Measurements from ENCODE around the gene RADIL. TPM values are rescaled to one million over a fixed set of nuclear protein-coding genes. Genes with fewer than 3 reads are reported as not detected.

Gene RADIL, protein sequence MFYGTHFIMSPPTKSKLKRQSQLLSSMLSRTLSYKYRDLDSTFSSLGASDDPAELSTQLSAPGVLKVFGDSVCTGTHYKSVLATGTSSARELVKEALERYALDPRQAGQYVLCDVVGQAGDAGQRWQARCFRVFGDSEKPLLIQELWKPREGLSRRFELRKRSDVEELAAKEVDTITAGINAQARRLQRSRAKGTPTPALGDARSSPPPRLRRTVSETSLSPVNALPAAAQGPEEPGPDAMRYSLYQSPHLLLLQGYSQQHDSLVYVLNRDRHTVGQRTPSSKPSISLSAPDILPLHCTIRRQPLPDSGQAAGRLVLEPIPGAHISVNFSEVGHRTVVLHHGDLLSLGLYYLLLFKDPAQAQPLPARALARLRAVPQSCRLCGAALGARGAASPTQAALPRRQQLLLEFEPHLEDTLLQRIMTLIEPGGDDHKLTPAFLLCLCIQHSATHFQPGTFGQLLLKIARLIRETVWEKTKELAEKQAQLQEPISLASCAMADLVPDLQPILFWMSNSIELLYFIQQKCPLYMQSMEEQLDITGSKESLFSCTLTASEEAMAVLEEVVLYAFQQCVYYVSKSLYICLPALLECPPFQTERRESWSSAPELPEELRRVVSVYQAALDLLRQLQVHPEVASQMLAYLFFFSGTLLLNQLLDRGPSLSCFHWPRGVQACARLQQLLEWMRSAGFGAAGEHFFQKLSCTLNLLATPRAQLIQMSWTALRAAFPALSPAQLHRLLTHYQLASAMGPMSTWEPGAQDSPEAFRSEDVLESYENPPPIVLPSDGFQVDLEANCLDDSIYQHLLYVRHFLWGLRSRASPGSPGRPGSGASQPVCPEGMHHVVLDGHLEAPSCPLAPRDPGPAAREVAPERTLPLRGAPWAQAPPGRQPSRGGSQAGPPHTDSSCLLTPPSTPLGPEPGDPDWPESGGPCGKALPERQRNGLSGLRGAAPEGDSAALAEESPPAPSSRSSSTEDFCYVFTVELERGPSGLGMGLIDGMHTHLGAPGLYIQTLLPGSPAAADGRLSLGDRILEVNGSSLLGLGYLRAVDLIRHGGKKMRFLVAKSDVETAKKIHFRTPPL
- total RNA-seq (10 to 100 TPM in 1 of 2 donors, 1 to 10 TPM in 1; 4.0 to 11.0 TPM), polyA plus RNA-seq (10 to 100 TPM in 1 of 2 donors, under 1 TPM in 1; 0.25 to 15.0 TPM)
- long read RNA-seq, donor 1, partial matches to known transcripts = 2 of 6 reads
- long read RNA-seq, donor 1, other reads (novel, unspliced or antisense) = 3 of 6 reads
- long read RNA-seq, donor 2, partial matches to known transcripts = 3 of 5 reads
- long read RNA-seq, donor 2, other reads (novel, unspliced or antisense) = 2 of 5 reads

- 4% methylated on average over 47 to 72 of the region's 72 CpGs for WGBS, 2 donors
- Histone ChIP-seq H3K9me3 (ENCODE audit: control insufficient read depth, low read length) (no peaks in the 10 kb centered on the region), H3K4me3 (ENCODE audit: low read length in 2 of 2) (peak within 1 kb of the TSS; percentile 74 to 85), H3K4me1 (ENCODE audit: control insufficient read depth in 1 of 2, insufficient read depth in 2 of 2, low read length in 2 of 2) (peaks cover 0 to 1% of the 10 kb centered on the region in 2 donors), H3K27ac (ENCODE audit: low read depth in 1 of 2, low read length in 2 of 2) (peak within 1 kb of the TSS; percentile 11 to 29), H3K36me3 (ENCODE audit: control insufficient read depth in 1 of 2, insufficient read depth in 2 of 2, low read length in 1 of 2) (no peaks in the 10 kb centered on the region), H3K27me3 (ENCODE audit: control insufficient read depth in 1 of 2, insufficient read depth in 2 of 2, low read length in 1 of 2) (no peaks in the 10 kb centered on the region)
- ATAC-seq (ENCODE audit: low FRiP score) = peak; percentile 93
- peak; percentile 95 to 98 for DNase-seq
- intact Hi-C loops (cut with DNase I) = loop anchor here (2.0 to 5.0 kb wide), 2 partner anchors 85 to 86 kb away; no protein-coding TSS in a partner anchor
Measured at GRCh38 chr7:4883372-4884144, at the start of gene RADIL. Gene RADIL (minus strand): TSS chr7:4883716. CDS start chr7:4878139, 5,577 bp downstream.

DNA sequence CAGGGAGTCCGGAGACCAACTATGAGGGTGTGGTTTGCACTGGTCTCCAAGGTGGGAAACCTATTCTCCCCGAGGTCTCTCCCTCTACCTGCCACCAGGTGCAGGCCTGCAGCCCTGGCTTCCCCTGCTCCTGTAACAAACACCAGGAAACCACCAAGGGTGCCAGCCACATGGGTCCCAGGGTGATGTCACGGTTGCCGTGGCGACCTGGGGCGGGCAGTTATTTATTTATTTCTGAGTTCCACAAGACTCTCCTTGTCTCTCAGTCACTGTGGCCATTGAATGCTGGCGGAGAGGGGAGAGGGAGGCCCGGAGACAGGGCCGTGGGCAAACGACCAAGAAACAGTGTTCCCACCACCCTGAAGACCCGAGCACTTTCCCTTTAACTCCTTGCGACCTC lies 48.4 kb upstream of the RADIL start:
- ATAC-seq (ENCODE audit: low FRiP score) (no peak), DNase-seq (no peak)
- Histone ChIP-seq H3K27me3 (ENCODE audit: control insufficient read depth in 1 of 2, insufficient read depth in 2 of 2, low read length in 1 of 2) (no peaks in the 10 kb centered on the region), H3K4me1 (ENCODE audit: control insufficient read depth in 1 of 2, insufficient read depth in 2 of 2, low read length in 2 of 2) (no peaks in the 10 kb centered on the region), H3K27ac (ENCODE audit: low read depth in 1 of 2, low read length in 2 of 2) (no peak overlapping the region), H3K4me3 (ENCODE audit: low read length in 2 of 2) (no peak overlapping the region), H3K36me3 (ENCODE audit: control insufficient read depth in 1 of 2, insufficient read depth in 2 of 2, low read length in 1 of 2) (no peaks in the 10 kb centered on the region), H3K9me3 (ENCODE audit: control insufficient read depth, low read length) (no peaks in the 10 kb centered on the region)
- 43 to 44% methylated on average over 12 of the region's 12 CpGs for WGBS, 2 donors
- intact Hi-C loops (cut with DNase I) = no loop called here

- WGBS, 2 donors = 85 to 87% methylated on average over 8 of the region's 8 CpGs
- no peaks in the 10 kb centered on the region for H3K36me3 ChIP-seq (ENCODE audit: control insufficient read depth in 1 of 2, insufficient read depth in 2 of 2, low read length in 1 of 2)
- H3K4me1 ChIP-seq (ENCODE audit: control insufficient read depth in 1 of 2, insufficient read depth in 2 of 2, low read length in 2 of 2) = no peaks in the 10 kb centered on the region
- intact Hi-C loops (cut with DNase I) = no loop called here
- H3K27ac ChIP-seq (ENCODE audit: low read depth in 1 of 2, low read length in 2 of 2) = no peak overlapping the region
- DNase-seq = no peak
- no peak overlapping the region for H3K4me3 ChIP-seq (ENCODE audit: low read length in 2 of 2)
- no peak for ATAC-seq (ENCODE audit: low FRiP score)
- no peaks in the 10 kb centered on the region for H3K9me3 ChIP-seq (ENCODE audit: control insufficient read depth, low read length)
- no peaks in the 10 kb centered on the region for H3K27me3 ChIP-seq (ENCODE audit: control insufficient read depth in 1 of 2, insufficient read depth in 2 of 2, low read length in 1 of 2)
Measured at GRCh38 chr7:4929005-4929404, 45.5 kb upstream of the RADIL start.

DNA sequence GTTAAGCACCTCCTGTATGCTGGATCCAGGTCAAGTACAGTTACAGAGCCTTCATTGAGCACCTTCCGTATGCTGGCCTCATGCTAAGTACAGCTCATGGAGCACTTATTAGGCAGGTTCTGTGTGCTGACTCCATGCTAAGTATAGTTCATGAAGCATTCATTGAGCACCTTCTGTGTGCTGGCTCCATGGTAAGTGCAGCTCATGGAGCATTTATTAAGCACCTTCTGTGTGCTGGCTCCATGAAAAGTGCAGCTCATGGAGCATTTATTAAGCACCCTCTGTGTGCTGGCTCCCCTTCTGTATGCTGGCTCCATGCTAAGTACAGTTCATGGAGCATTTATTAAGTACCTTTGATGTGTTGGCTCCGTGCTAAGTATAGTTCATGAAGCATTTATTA lies 44.9 kb upstream of the RADIL start:
- H3K36me3 ChIP-seq (ENCODE audit: control insufficient read depth in 1 of 2, insufficient read depth in 2 of 2, low read length in 1 of 2) = no peaks in the 10 kb centered on the region
- intact Hi-C loops (cut with DNase I) = no loop called here
- DNase-seq (no peak), ATAC-seq (ENCODE audit: low FRiP score) (no peak)
- no peaks in the 10 kb centered on the region for H3K9me3 ChIP-seq (ENCODE audit: control insufficient read depth, low read length)
- H3K4me1 ChIP-seq (ENCODE audit: control insufficient read depth in 1 of 2, insufficient read depth in 2 of 2, low read length in 2 of 2) = no peaks in the 10 kb centered on the region
- H3K4me3 ChIP-seq (ENCODE audit: low read length in 2 of 2) = no peak overlapping the region
- no peaks in the 10 kb centered on the region for H3K27me3 ChIP-seq (ENCODE audit: control insufficient read depth in 1 of 2, insufficient read depth in 2 of 2, low read length in 1 of 2)
- no peak overlapping the region for H3K27ac ChIP-seq (ENCODE audit: low read depth in 1 of 2, low read length in 2 of 2)
- WGBS, 2 donors = 87 to 91% methylated on average over 2 of the region's 2 CpGs

- ATAC-seq (ENCODE audit: low FRiP score) (no peak), DNase-seq (no peak)
- Histone ChIP-seq H3K4me1 (ENCODE audit: control insufficient read depth in 1 of 2, insufficient read depth in 2 of 2, low read length in 2 of 2) (no peaks in the 10 kb centered on the region), H3K9me3 (ENCODE audit: control insufficient read depth, low read length) (peaks cover 2% of the 10 kb centered on the region), H3K36me3 (ENCODE audit: control insufficient read depth in 1 of 2, insufficient read depth in 2 of 2, low read length in 1 of 2) (no peaks in the 10 kb centered on the region), H3K27me3 (ENCODE audit: control insufficient read depth in 1 of 2, insufficient read depth in 2 of 2, low read length in 1 of 2) (no peaks in the 10 kb centered on the region), H3K27ac (ENCODE audit: low read depth in 1 of 2, low read length in 2 of 2) (no peak overlapping the region), H3K4me3 (ENCODE audit: low read length in 2 of 2) (no peak overlapping the region)
- 79 to 84% methylated on average over 19 of the region's 19 CpGs for WGBS, 2 donors
- intact Hi-C loops (cut with DNase I) = no loop called here
Measured at GRCh38 chr7:4919969-4920766, 36.7 kb upstream of the RADIL start.

DNA sequence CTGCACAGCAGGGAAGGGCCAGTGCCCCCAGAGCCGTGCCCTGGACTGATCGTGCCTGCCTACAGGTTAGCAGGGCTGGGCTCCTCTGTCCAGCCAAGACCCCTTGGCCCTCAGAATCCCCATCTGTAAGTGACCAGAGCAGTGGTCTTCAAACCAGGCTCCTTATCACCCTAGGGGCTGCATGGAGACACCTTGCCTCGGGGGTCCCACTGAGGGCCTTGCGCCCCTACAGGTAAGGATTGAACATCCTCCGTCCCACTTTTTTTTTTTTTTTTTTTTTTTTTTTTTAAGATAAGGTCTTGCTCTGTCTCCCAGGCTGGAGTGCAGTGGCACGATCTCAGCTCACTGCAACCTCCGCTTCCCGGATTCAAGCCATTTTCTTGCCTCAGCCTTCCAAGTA lies 32.6 kb upstream of the RADIL start:
- WGBS, 2 donors = 66 to 67% methylated on average over 8 of the region's 8 CpGs
- intact Hi-C loops (cut with DNase I) = no loop called here
- no peaks in the 10 kb centered on the region for H3K36me3 ChIP-seq (ENCODE audit: control insufficient read depth in 1 of 2, insufficient read depth in 2 of 2, low read length in 1 of 2)
- DNase-seq (no peak), ATAC-seq (ENCODE audit: low FRiP score) (no peak)
- no peaks in the 10 kb centered on the region for H3K4me1 ChIP-seq (ENCODE audit: control insufficient read depth in 1 of 2, insufficient read depth in 2 of 2, low read length in 2 of 2)
- H3K27ac ChIP-seq (ENCODE audit: low read depth in 1 of 2, low read length in 2 of 2) = no peak overlapping the region
- no peak overlapping the region for H3K4me3 ChIP-seq (ENCODE audit: low read length in 2 of 2)
- peaks cover 2% of the 10 kb centered on the region for H3K9me3 ChIP-seq (ENCODE audit: control insufficient read depth, low read length)
- H3K27me3 ChIP-seq (ENCODE audit: control insufficient read depth in 1 of 2, insufficient read depth in 2 of 2, low read length in 1 of 2) = no peaks in the 10 kb centered on the region

DNA sequence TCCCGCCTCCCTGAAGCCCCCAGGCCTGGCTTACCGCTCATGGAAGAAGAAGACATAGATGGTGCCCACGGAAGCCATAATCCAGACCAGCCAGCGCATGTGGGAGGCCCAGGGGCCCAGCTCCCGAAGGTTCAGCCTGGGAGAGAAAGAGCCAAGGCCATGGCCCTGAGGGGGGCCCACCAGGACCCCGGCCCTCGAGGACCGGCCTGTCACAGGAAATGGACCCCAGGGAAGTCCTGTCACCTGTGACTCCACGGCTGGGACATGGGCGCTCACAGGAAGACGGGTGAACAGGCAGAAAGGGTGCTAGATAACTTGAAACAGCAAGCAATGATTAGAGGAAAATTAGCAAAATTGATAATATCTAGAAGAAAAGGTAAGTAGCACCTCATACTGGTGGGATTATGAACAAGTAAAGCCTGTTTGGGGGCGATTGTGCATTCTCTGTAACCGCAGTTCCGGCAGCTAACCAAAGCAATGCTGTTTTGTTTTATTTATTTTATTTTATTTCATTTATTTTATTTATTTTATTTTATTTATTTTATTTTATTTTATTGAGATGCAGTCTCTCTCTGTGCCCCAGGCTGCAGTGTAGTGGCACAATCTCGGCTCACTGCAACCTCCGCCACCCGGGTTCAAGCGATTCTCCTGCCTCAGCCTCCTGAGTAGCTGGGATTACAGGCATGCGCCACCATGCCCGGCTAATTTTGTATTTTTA lies 27.8 kb upstream of the RADIL start:
- intact Hi-C loops (cut with DNase I) = no loop called here

More for the DNA sequence above, 27.8 kb upstream of the RADIL start:
- Histone ChIP-seq H3K4me1 (ENCODE audit: control insufficient read depth in 1 of 2, insufficient read depth in 2 of 2, low read length in 2 of 2) (no peaks in the 10 kb centered on the region), H3K27me3 (ENCODE audit: control insufficient read depth in 1 of 2, insufficient read depth in 2 of 2, low read length in 1 of 2) (no peaks in the 10 kb centered on the region), H3K4me3 (ENCODE audit: low read length in 2 of 2) (no peak overlapping the region), H3K9me3 (ENCODE audit: control insufficient read depth, low read length) (peaks cover 3% of the 10 kb centered on the region), H3K36me3 (ENCODE audit: control insufficient read depth in 1 of 2, insufficient read depth in 2 of 2, low read length in 1 of 2) (no peaks in the 10 kb centered on the region), H3K27ac (ENCODE audit: low read depth in 1 of 2, low read length in 2 of 2) (no peak overlapping the region)
- 90 to 92% methylated on average over 20 of the region's 20 CpGs for WGBS, 2 donors
- ATAC-seq (ENCODE audit: low FRiP score) (no peak), DNase-seq (no peak)

Measured in aorta (tissue), 5 donors.